HG03139 (cell line): ENCODE results near the gene ZNF385B.

Source experiments
- ATAC-seq: cut with Tn5 transposase; IDR thresholded peaks from one replicate; pipeline ENCODE4 v1.9.1; 2021; ENCODE audit not compliant: unreplicated experiment

Gene ZNF385B

DNA sequence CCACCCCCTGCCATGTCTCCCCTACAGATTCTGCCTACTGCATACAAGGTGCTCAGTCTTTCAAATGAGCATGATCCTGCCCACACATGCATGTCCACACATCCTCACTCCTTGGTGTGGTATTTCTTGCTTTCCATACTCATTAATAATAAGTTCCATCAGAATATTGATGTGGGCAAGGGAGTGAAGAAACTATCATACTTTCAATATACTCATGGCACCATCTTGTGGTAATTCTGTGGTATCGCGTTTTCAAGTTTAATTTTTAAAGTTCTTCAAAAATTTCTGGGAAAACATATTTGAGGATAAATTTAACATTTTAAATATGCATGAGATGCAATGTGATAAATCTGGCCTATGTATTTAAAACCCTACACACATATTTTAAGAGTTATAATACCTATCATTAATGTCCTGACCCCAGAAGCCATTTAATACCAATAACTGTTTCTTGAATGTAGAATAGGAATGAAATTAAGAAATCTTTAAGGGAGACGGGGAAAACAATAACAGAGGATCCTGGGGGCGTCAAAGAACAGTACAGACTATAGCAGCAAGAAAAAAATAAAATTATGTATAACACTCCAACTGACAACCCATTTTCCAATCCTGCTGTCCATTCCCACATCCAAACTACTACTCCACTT, 110.1 kb downstream of the ZNF385B start:
- ATAC-seq: no peak

DNA sequence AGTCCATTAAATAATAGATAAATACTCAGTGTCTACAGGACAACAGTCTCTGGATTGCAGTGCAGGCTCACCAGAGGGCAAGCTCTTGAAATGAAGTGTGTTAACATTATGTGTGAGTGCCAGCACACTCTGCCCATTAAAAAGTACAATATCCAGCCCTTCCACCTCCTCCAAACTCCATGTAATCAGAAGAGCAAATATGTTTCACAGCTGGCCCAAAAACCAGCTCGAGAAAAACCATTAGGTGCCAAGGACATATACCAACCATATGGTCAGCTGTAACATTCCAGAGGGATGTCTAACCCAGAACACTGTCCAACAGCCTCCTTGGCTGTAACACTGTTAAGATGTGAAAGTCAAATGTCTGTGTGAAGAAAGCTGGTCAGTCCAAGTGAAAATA, 112.2 kb downstream of the ZNF385B start:
- no peak for ATAC-seq

DNA sequence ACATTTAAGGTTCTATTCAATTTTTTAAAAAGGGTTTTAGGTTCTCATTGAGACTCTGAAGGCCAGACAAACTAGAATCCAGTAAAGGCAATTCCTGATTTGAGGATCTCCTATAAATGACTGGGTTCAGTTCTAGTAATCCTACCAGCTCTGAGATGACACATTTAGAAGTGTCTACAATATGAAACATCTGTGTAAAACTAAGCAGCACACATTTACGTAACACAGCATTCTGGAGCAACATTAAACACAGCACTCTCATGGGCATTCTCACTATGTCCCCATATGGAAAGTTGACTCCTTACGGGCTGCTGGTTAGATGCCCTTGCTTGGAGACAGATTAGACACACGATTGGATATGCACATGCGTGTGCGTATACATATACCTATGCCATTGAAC, 114.4 kb downstream of the ZNF385B start:
- ATAC-seq: no peak

DNA sequence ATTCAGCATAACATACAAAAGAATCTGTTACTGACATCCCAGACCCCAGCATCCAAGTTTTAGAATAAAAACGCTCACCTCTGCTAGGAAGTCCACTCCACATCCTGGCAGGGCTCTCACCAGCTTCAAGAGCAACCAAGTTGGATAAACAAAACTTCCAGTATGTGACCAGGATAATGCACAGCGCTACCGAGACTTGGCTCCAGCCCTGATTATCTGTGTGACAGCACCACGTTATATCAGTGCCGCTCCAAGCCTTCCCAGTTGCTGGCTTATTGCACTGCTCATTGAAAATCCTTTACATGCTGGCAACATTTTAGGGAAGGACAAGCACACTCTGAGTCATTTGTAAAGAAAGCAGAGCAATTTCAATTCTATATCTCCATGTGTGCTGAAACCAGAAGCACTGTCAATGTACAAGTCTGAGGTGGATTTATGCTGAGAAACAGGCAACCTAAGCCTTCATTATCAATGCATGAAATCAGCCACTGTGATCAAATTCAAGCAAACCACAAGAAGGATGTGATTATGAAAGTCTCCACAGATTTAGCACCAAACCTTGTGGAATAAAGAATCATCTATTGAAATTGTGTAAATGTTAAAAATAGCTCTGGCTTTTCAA, 115.7 kb downstream of the ZNF385B start:
- ATAC-seq: no peak

DNA sequence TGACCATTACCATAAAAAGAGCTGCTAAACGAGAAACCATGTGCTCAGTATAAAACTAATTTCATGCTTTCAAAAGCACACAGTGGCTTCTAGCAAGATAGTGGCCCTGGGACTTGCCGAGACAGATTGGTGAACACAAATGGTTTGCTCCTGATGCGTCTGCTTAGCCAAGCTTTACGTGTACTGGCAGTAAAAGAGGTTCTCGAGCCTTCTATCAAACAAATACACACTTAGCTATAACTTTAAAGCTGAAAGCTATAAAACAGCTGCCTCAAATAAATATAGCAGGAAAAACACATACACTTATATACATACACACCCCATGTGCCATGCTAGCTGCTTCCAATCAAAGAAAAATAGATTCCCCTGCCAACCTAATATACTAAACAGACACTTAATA, 117.0 kb downstream of the ZNF385B start:
- ATAC-seq: no peak

DNA sequence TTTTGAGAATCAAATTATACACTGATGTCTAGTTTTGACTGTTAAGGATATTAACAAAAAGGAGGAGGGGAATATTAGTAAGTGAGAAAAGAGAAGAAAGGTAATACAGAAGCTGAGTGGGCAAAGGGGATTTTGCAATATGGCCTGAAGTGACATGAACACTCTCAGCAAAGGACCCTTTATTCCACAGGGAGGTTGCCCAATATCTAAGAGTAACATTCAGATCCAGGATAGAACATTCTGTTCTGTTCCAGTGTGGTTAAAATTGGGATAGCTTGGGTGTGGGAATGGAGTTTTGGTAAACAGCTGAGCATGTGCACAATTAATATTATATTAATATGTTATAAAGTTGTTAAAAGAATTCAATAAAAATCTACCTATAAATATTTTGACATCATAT, 120.1 kb downstream of the ZNF385B start:
- ATAC-seq: no peak

DNA sequence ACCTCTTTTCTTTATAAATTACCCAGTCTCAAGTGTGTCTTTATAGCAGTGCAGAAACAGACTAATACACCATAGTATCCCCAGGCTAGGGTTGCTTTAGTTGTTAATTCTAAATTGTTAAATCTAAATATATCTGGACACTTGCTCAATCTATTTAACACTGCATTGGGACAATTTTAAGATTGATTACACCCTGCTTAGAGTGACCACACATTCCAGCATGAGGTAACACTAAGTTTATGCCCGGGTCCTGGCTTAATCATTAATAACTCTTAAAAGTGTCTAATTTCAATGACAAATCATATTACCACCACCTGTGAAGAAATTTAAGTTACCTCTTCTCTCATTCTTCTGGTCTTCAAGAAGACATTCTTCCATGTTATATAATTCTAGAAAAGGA, 131.4 kb downstream of the ZNF385B start:
- no peak for ATAC-seq

DNA sequence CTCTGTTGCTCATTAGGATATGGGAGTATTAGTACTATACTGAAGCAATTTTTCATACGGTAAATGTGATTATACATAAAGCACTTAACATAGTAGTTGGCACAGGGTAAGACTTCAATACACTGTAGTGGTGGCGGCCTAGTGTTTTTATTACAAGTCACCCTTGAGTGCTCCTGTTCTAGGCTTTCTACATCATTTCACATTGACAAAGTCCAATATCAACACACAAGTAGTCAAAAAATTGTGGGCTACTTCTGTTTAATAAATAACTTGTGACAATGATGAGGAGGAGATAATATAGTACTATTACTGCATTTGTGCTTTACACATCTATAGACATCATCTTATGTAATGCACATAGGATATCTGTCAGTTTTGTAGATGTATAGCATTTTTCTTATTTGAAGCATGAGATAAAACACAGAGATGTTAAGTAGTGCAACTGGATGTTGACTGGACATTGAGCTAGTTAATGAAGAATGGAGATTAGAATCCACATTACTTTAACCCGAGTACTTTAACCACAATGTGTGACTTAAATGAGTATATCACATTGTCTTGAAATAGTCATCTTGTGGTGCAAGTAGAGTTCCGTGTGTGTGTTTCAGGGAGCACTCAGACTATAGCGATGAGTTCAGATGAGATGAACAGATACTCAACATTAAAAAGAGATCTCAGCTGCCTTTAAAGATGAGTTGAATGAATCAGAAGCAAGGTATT, 134.8 kb downstream of the ZNF385B start:
- no peak for ATAC-seq

DNA sequence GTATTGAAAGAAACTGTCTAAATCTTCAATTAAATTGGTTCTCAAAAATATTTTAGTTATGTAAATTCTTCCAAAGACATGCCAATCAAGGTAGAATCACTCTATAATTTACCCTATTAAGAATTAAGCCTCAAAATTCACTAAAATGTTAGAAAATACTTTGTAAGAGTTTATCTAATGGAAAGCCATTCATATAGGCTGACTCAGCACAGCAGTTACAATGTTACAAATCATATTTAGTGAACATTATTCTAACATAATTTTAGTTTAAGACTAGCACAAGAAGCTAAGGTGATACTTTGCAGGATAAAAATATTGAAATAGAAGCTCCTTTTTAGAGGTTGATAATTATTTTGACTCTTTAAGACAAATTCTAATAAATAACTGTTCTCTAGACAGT, 137.0 kb downstream of the ZNF385B start:
- no peak for ATAC-seq

DNA sequence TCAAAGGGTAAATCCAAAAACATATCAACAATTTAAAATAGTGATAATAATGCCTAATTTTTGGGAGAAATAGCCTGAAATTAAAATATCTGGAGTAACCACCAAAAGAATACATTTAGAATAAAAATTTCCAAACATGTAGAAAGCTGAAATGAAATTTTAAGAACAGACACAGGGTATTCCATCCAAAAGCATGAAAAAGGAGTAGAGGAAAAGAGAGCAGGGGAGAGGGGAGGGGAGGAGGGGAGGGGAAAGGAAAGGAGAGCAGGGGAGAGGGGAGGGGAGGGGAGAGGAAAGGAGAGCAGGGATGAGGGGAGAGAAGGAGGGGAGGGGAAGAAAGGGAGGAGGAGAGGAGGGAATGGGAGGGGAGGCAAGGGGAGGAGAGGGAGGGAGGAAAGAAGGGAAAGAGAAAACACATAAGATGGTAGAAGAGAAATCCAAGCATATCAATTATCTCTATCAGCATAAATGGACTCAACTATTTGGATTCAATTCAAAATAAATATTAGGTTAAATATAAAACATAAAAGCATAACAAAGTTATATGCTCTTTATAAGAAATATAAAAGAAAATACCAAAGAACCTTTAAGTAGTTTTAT, 141.1 kb downstream of the ZNF385B start:
- no peak for ATAC-seq

DNA sequence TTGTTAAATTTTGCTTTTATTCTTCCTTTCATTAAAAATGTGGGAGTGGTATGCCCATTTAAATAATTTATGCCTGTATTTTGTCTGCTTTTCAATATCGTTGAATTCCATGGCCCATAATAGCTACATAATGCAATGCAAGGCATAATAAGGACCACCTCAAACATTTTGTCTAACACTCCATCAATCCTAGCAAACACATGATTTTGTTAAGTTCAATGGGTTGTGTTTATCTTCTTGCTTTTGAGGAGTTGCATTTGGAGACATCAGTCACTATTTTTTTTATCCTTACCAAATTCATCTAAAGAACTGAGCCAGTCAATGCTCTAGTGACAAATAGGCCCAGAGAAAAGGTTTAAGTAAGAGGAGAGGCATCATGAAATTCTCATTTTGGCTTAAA, 145.5 kb downstream of the ZNF385B start:
- ATAC-seq: no peak

DNA sequence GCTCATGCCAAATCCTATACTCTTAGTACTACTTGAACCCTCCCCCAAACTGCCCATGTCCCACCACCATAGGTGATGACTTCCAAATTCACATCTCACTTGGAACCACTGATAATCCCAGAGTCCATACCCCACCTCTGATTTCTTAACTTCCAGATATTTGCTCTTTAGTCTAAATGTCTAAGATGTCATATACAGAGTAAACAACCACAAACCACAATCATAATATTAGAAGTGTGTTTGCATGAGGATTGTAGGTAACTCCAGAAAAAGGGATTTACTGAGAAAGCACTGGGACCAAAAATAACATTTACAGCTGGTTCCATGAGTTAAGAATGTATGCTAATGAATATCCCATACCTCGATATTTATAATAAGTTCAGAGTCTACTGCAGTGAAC, 146.2 kb downstream of the ZNF385B start:
- no peak for ATAC-seq

DNA sequence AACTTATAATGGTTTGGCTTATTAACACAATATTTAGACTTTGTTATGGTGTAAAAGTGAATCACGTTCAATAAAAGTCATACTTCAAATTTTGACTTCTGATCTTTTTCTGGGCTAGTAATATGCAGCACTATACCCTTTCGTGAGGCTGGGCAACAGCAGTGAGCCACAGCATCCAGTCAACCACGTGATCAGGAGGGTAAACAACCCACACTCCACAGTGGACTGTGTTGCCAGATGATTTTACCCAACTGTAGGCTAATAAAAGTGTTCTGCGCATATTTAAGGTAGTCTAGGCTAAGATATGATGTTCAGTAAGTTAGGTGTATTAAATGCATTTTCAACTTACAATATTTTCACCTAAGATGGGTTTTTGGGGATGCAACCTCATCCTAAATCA, 148.6 kb downstream of the ZNF385B start:
- ATAC-seq: no peak

DNA sequence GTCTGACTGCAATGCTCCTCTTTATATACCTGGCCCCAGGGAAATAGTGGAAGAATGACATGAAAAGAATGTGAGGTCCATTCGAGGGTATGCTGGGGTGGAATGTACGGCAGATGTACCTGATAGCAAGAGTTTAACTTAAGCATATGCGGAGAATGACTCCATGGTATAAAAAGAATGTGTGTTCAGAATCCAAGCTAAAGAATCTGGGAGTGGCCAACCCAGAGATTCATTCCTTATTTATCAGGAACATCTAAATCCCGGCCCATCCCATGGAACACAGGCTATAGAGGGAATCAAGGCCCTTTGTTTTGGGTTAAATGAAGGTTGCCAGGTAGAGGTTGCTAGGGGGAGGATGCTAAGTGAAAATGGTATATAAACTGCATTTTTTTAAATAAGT, 150.0 kb downstream of the ZNF385B start:
- no peak for ATAC-seq

DNA sequence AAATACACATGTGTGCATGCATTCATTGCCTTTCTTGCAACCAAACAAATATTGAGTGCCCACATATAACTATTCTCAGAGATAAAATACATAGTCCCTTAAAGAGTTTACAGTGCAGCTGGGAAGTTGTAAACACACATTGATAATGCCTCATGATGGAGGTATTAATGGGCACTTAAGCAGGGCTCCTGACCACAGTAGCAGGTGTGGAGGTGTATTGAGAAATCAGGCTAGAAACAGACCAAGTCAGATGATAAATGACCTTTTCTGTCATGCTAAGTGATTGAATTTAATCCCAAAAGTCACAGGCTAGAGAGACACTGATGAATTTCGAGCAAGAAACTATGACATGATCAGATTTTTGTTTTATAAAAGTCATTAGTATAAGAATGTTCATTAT, 157.7 kb downstream of the ZNF385B start:
- ATAC-seq: no peak

DNA sequence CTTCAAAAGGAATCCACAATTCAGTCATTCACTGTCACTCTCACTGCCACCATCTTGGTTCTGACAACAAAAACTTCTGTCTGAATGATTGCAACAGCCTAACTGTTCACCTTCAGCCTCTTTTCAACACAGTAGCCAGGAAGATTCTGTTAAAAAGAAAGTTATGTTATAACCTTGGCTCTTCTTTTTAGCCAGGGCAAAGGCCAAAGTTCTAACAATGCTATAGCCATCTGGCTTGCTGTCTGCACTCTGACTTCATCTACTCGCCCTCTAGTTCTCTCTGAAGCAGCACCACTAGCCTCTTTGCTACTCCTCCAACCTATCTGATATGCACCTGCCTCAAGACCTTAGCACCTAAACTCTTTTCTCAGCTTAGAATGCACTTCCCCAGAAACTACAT, 158.5 kb downstream of the ZNF385B start:
- no peak for ATAC-seq

DNA sequence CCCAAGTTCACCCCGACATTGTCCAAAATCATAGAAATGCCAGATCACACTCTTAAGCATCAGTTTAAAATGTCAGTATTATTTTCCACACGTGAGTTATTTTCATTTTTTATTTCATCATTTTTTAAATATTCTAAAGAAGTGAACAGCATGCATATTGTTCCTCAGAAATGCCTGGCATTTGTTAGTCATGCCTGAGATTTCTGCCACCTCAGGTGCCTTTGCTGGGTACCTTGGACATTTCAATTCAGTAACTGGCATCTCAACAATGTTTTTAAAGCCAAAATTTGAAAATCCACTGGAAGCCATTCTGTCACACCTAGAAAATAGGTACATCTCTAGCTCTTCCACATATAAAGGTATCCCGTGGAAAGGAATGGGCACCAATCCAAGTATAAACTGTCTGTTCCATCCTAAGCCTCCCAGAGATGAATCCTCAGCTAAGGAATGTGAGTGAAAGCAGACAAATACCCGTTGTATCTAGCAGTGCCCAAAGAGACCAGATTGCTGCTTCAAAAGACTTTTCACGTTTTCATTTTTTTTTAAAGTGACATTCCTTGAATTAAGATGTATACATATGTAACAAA, 159.8 kb downstream of the ZNF385B start:
- no peak for ATAC-seq

DNA sequence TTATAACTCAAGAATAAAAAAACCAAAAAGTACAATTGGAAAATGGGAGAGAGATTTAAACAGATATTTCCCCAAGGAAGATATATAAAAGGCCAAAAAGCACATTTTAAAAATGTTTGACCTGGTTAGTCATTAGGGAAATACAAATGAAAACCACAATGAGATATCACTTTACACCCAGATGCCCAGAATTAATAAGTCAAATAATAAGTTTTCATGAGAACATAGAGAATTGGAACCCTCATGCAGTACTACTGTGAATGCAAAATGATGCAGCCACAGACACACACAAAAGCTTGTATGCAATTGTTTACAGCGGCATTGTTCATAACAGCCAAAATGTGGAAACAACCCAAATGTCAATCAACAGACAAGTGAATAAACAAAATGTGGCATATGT, 165.9 kb downstream of the ZNF385B start:
- ATAC-seq: no peak

DNA sequence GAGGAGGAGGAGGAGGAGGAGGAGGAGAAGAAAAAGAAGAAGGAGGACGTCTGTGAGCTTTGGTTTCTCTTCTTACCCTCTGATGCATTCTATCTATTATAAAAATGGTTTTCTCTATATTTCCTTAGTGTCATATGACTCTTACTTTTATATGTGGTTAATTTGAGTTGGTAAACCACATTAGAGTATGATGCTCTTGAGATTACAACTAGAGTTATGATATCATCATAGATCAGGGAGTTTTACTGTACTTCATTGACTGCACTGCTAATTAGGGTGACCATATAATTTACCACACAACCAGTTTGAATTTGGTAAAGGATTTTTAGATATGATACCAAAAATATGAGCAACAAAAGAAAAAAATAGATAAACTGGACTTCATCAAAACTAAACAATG, 166.4 kb downstream of the ZNF385B start:
- no peak for ATAC-seq

DNA sequence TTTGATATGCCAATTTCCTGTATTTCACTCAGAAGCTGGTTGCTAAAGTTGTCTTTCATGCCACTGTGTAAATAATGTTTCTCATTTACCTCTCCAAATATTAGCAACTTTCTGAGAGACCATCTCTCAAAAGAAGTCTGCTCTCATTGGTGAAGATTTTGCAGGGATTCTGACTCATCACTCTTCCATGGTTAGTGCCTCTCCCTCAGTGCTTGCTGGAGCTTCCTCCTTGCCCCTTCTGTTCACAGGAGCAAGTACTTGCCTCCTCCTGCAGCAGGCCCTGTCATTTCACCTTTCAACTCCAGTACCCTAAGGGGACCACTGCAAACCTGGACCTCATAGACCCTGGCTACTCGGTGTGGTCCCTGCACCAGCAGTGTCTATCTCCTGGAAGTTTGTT, 168.8 kb downstream of the ZNF385B start:
- no peak for ATAC-seq

DNA sequence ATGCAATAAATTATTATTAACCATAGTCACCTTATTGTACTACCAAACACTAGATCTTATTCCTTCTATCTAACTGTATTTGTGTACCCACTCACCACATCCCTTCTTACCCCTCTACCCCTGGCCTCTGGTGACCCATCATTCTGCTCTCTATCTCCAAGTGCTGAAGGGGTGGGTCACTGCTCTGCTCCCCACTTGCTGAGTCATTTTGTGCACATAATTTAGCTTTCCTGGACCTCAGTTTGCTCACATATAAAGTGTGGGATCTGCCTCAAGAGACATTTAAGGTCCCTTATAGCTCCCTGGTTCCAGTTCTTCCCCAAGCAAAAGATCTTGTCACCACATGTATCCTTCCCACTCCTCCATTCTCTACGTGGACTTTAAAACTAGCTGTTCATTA, 169.4 kb downstream of the ZNF385B start:
- no peak for ATAC-seq

DNA sequence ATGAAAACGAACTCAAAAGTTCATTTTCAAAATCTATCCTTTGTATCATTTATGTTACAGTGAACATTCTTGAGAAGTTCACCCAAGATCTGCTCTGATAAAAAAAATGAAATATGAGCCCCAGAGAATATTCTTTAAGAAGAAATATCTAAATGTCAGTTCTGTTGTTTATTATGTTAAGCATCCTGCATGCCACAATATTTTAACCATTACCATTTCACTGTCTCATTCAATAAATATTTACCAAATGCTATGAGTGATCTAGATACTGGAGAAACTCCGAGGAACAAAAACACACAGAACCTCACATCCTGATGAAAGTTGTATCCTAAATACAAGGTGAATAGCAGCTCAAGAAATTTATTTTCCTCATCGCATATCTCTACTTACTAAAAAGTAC, 170.2 kb downstream of the ZNF385B start:
- ATAC-seq: no peak
